Chondrocyte (in vitro differentiated cells): ENCODE data around the gene OCA2. TPM values are rescaled to one million over a fixed set of nuclear protein-coding genes. Genes with fewer than 3 reads are reported as not detected.

Experiments
- DNase-seq: peaks from one replicate; pipeline ENCODE4 v3.0.0; 2021; ENCODE audit warnings: mixed read lengths, low spot score
- H3K27ac Mint-ChIP-seq: one replicate; pipeline ENCODE4 v1.8.0; 2021; ENCODE audit warnings: mild to moderate bottlenecking, moderate library complexity, mixed read lengths; ENCODE audit not compliant: unreplicated experiment
- H3K27me3 Mint-ChIP-seq: 2 replicates; pipeline ENCODE4 v1.8.0; 2021; ENCODE audit warnings: low read depth, mixed read lengths
- H3K36me3 Mint-ChIP-seq: 2 replicates; pipeline ENCODE4 v1.8.0; 2021; ENCODE audit warnings: low read depth, mixed read lengths
- H3K4me1 Mint-ChIP-seq: 2 replicates; pipeline ENCODE4 v1.8.0; 2021; ENCODE audit warnings: low read depth, mild to moderate bottlenecking, mixed read lengths
- H3K4me3 Mint-ChIP-seq: one replicate; pipeline ENCODE4 v1.8.0; 2021; ENCODE audit warnings: mild to moderate bottlenecking, moderate library complexity, mixed read lengths; ENCODE audit not compliant: unreplicated experiment
- H3K9me3 Mint-ChIP-seq: 2 replicates; pipeline ENCODE4 v1.8.0; 2021; ENCODE audit warnings: low read depth, mixed read lengths
- CTCF ChIP-seq: fragments of 200-600 bp; sonication (generic); IDR thresholded peaks from 2 replicates; pipeline ENCODE4 v1.5.0; 2021; ENCODE audit warnings: antibody characterized with exemption, mild to moderate bottlenecking, moderate library complexity
- total RNA-seq: library from RNA; stranded (reverse); gene quantifications from 3 replicates; pipeline ENCODE4 v1.2.1, GENCODE V29; 2021

Gene OCA2
- total RNA-seq, 1 donor from 2014 or later, result 0.75 TPM

GRCh38 chr15:27752691-27753090 is 346.4 kb downstream of the OCA2 start:
- TF ChIP-seq CTCF, result no peak
- Mint-ChIP-seq H3K9me3 (no peaks in the 10 kb centered on the region), H3K4me3 (no peak overlapping the region), H3K36me3 (no peaks in the 10 kb centered on the region), H3K4me1 (no peaks in the 10 kb centered on the region), H3K27me3 (peaks cover 2% of the 10 kb centered on the region), H3K27ac (no peak overlapping the region)
- no peak for DNase-seq

GRCh38 chr15:27747997-27748396 is 351.1 kb downstream of the OCA2 start:
- H3K9me3 Mint-ChIP-seq, result no peaks in the 10 kb centered on the region
- H3K36me3 Mint-ChIP-seq, result peaks cover 1% of the 10 kb centered on the region
- TF ChIP-seq CTCF, result no peak
- H3K4me3 Mint-ChIP-seq, result no peak overlapping the region
- no peak for DNase-seq
- no peaks in the 10 kb centered on the region for H3K27me3 Mint-ChIP-seq
- no peak overlapping the region for H3K27ac Mint-ChIP-seq
- H3K4me1 Mint-ChIP-seq, result peaks cover 12% of the 10 kb centered on the region

GRCh38 chr15:27746401-27746955 is 352.6 kb downstream of the OCA2 start:
- Mint-ChIP-seq H3K4me3 (no peak overlapping the region), H3K27me3 (no peaks in the 10 kb centered on the region), H3K27ac (no peak overlapping the region), H3K9me3 (no peaks in the 10 kb centered on the region), H3K36me3 (peaks cover 1% of the 10 kb centered on the region), H3K4me1 (peaks cover 12% of the 10 kb centered on the region)
- TF ChIP-seq CTCF, result no peak
- no peak for DNase-seq

GRCh38 chr15:27744641-27745040 is 354.5 kb downstream of the OCA2 start:
- Mint-ChIP-seq H3K36me3 (peaks cover 1% of the 10 kb centered on the region), H3K4me3 (no peak overlapping the region), H3K4me1 (peaks cover 12% of the 10 kb centered on the region), H3K27me3 (no peaks in the 10 kb centered on the region), H3K9me3 (no peaks in the 10 kb centered on the region), H3K27ac (no peak overlapping the region)
- no peak for DNase-seq
- no peak for TF ChIP-seq CTCF

- DNase-seq, result no peak
- H3K9me3 Mint-ChIP-seq, result no peaks in the 10 kb centered on the region
- H3K27ac Mint-ChIP-seq, result no peak overlapping the region
- TF ChIP-seq CTCF, result no peak
- no peak overlapping the region for H3K4me3 Mint-ChIP-seq
- H3K36me3 Mint-ChIP-seq, result peaks cover 1% of the 10 kb centered on the region
- H3K27me3 Mint-ChIP-seq, result no peaks in the 10 kb centered on the region
- peaks cover 12% of the 10 kb centered on the region for H3K4me1 Mint-ChIP-seq
Observed at GRCh38 chr15:27743638-27744037, 355.5 kb downstream of the OCA2 start.
